CD4-positive, alpha-beta T cell treated with Interleukin-17A for 1 hour (primary cell): ENCODE measurements around the gene FRYL.
"Not testable (repeated sequence)": the region's sequence is repeated elsewhere in the genome, so short reads cannot be mapped to it uniquely, and the experiment has no call there.

Source experiments
- DNase-seq: peaks from one replicate; pipeline ENCODE4 v3.0.0-alpha.2; 2020

FRYL gene

DNA sequence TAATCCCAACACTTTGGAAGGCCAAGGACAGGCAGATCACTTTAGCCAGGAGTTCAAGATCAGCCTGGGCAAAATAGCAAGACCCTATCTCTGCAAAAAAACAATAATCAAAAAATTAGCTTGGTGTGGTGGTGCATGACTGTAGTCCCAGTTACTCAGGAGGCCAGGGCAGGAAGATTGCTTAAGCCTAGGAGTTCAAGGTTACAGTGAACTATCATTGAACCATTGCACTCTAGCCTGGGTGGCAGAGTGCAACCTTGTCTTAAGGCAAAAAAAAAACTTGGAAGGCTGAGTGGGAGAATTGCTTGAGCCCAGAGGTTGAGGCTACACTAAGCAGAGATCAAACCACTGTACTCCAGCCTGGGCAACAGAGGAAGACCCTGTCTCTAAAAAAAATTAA, 5.2 kb upstream of the FRYL start:
- DNase-seq: no peak

DNA sequence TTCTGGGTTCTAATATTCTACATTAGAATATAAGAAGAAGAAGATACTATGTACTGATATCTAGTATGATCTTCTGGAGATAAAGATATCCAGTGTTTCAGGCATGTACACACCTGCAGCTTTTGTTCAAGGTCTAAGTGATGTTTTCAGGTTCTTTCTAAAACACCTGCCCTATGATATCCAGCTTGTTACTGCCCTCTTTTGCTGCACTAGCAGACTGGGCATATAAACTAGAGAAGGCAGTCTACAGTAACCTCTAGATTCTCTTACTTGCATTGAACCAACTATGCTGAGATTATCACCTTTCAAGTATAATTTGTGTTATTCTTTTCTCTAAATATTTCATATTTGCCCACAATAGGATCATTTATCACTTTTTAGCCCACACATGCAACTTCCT, 1.9 kb upstream of the FRYL start:
- DNase-seq: peak; percentile 7

DNA sequence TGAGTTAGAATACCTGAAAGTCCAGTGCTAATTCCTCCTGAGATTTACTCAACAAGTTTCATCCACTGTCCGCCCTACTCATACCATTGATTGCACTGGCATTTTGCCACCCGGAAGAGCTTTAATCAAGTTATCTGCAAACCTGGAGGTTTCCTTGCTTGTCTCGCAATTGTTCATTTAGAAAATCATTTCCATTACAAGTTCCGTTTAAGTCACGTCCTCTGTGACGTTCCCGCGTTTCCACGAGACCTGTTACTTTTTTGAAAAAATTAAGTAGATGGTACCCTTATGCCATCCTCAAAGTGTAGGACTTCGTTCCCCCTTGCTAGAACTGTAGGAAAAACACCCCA, 761 bp upstream of the FRYL start:
- peak; percentile 55 for DNase-seq

DNA sequence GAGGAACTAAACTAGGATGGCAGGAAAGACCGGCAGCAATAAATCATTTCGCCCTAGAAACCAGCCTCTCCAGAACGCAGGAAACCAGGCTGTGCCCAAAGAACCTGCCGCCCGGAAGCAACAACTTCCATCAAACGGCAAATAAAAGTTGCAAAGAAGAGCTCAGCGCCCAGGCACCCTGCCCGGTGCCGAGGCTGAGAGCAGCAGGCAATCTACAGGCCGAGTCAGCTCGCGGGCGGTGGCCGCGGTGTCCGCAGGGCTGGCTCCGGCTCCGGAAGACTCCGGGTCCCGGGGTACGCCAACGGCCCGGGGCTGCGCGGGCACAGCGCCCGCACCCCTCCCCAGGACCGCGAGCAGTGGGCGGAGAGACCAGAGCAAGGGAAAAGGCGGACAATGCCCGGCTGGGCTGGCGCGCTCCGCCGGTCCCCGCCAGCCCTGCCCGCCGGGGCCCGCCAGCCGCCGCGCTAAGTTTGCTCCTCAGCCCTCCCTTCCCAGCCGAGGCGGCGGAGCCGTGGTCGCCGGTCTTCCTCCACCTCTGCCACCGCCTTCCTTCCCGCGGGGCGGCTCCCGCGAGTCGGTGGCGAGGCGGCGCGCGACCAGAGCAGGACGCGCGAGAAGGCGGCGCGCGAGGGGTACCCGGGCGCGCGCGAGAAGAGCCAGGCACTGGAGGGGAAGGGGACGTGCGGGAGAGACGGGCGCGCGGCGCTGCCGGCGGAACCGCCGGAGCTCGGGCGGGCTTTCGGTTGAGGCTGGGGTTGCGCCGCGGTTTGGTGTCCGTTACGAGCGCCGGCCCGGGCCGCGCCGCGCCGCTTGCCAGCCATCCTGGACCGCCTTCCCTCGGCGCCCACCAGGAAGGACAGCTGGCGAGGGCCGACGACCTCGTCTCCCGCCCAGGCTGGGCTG, 733 bp downstream of the FRYL start:
- peak; percentile 75 for DNase-seq

DNA sequence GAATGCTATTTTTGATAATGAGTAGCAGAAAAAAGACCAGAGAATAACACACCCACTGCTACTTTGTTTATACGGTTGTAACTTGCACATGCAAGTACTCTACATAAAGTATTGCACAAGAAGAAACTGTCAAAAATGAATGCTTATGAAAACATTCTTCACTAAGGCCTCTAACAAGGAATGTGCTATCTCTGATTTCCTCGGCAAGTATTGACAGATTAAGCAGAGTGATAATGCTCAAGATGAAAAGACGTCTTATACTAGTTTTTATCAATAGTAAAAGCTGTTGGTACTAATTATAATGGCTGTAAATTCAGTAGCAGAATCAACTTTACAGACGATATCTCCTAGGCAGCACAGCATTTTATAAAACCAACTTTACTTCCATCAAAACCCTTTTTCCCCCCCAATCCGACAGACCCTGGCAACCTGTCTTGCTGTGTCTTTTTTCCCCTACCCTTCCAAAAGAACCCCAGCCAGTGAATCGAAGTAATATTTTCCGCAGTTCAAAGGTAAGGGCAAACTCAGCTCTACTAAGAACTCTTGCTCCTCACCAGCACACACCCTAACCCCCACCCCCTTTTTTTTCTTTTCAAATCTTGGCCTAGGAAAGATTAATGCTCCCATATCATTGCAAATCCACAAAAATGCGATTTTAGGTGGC, 1.5 kb downstream of the FRYL start:
- DNase-seq: peak; percentile 7

DNA sequence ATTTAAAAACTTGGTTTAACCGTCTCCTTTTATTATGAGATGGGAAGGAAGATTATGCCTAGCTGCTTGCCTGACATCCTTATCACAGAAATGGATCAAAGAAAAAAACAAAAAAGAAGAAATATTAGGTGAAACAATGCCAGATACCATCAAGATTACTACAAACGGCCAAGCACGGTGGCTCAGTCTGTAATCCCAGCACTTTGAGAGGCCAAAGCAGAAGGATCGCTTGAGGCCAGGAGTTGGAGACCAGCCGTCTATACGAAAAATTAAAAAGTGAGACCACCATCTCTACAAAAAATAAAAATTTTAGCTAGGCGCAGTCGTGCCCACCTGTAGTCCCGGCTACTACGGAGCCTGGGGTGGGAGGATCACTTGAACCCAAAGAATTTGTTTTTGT, 2.3 kb downstream of the FRYL start:
- no peak for DNase-seq

DNA sequence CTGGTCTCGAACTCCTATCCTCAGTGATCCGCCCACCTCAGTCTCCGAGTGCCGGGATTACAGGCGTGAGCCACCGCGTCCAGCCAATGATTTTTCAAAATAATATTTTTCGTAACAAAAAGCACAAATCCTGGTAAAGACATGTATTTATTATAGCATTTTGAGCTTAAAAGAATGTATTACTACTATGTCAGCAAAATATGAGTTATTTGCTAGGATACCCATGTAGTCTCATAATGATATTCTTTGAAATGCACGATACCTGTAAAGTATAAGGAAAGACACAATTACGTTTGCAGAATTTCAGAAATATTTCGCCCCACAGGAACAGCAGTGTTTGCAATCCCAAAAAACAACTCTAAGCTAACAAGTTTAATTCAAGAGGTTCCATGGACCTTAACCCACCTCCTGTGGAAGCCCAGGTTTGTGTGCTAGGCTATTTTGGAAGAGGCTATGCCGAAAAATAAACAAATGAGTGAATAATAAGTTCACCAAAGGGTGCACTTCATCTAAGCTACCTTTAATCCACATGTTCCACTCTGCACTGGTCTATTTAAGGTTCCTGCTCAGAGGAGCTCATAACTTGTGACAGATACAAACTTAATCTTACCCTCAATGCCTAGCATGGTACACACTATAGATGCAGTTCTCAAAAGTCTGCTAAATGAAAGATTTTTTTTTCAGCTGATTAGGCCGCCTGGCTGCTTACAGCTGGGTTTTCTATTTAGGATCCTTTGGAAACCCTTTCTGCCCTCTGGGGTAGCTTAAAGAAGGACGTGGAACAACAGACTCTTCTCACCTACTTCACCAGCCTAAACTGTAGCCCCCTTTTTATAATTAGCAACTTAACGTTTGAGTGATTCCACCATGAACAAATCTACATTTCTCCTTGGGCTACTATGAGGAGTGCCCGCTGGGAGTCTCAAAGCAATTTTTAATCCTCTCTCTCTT, 5.0 kb downstream of the FRYL start:
- DNase-seq: no peak

DNA sequence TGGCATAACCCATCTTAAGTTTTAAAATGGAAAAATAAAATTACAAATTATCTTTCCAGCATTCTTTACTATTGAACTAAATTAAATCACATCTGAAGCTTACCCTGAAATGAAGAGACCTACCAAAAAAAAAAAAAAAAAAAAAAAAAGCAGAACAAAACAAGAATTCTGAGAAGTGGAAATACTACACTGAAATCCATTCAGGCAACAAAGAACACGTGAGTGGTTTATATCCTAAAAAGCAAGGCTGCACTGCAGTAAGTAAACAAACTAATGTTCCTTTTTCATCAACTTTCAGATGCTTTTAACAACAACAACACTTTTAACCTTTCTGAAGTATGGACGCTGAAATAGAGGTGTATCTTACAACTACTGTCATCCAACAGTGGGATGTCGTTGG, 7.5 kb downstream of the FRYL start:
- DNase-seq: no peak

DNA sequence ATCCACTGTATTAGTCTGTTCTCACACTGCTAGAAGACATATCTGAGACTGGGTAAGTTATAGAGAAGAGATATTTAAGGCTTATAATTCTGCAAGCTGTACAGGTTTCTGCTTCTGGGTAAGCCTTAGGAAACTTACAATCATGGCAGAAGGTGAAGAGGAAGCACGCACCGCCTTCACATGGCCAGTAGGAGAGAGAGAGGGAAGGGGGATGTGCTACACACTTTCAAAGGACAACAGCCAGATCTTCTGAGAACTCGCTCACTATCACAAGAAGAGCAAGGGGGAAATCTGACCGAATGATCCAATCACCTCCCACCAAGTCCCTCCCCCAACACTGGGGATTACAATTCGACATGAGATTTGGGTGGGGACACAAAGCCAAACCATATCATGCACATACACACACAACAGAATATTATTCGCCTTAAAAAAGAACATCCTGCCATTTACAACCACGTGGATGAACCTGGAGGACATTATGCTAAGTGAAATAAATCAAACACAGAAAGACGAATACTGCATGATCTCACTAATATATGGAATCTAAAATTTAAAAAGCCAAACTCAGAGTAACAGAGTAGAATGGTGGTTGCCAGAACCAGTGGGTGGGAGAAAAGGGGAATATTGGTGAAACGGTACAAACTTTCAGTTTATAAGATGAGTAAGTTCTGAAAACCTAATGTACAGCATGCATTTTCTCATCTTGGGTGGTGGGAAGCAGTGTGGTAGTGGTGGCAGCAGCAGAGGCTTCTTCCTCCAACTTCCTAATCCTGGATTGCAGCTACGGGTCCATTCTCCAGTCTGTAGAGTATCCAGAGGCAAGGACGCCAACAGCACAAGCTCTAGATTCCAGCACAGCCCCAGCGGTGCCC, 12.8 kb downstream of the FRYL start:
- DNase-seq: no peak

DNA sequence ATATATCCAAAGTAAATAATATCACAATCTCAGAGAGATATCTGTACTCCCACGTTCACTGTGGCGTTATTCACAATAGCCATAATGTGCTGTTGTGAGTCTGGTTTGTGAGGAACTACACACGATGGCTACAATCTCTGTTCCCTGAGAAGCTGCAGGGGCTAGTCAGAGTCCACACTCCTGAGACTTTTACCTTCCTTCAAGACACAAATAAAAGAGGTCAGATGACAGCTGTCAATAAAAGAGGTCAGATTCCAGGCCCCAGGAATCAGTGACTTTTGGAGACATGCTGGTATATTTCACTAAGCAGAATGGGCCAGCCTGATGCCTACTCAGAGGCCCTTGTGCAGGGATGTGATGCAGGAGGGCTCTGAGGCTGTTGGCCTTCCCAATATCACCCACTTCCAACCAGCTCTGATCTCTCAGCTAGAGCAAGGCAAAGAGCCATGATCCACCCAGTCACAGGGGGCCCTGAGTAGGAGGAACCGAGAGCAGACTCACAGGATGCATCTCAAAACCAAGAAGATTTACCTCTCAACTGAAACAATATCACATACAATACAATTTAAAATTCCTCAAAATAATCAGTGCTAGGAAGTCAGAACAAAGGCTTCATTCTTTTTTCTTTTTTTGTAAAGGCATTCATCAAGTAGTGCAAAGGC, 13.8 kb downstream of the FRYL start:
- DNase-seq: no peak

DNA sequence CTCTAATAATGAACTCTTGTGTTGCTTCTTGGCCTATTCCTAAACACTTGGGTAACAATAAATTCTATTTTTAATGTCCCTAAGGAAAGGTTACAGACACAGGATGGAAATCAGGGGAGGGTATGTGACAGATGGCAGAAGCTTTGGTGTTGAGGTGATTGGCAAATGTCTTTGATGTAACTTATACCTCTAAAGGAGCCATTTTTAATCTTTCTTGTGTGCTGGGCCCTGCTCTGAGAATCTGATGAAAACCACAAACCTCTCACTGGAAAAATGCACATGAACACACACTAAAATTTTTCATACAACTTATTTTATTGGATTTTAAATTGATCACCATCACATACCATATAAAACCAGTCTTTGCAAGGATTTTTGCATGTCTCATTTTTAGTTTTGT, 17.7 kb downstream of the FRYL start:
- DNase-seq: no peak

DNA sequence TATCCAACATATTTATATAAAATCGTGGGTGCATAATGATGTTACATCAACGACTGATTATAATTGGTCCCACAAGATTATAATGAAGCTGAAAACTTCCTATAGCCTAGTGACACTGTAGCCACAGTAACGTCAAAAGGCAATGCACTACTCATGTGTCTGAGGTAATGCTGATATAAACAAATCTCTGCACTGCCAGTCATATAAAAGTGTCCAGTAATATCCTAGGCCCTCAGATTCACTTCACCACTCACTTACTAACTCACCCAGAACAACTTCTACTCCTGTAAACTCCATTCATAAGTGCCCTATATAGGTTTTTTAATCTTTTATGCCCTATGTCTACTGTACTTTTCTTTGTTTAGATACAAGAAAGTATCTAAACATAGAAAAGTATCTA, 18.8 kb downstream of the FRYL start:
- DNase-seq: no peak

DNA sequence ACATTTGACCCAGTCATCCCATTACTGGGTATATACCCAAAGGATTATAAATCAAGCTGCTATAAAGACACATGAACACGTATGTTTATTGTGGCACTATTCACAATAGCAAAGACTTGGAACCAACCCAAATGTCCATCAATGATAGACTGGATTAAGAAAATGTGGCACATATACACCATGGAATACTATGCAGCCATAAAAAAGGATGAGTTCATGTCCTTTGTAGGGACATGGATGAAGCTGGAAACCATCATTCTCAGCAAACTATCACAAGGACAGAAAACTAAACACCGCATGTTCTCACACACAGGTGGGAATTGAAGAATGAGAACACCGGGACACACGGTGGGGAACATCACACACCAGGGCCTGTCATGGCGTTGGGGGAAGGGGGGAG, 21.4 kb downstream of the FRYL start:
- DNase-seq: not testable (repeated sequence)

DNA sequence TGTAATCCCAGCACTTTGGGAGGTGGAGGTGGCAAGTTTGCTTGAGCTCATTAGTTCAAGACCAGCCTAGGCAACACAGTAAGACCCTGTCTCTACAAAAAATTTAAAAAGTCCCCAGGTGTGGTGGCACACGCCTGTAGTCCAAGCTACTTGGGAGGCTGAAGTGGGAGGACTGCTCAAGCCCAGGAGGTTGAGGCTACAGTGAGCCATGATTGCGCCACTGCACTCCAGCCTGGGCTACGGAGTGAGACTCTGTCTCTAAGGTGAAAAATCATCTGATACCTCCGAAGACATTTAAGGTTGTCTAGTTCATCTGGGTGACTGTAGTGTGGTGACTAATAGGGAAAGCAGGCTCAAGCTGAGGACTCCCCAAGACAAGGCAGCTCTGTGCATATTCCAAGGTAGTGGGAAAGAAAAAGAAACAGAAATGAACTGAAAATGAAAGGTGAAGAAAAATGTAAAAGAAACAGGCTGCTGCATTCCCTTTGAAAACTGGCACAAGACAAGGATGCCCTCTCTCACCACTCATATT, 23.3 kb downstream of the FRYL start:
- DNase-seq: no peak

DNA sequence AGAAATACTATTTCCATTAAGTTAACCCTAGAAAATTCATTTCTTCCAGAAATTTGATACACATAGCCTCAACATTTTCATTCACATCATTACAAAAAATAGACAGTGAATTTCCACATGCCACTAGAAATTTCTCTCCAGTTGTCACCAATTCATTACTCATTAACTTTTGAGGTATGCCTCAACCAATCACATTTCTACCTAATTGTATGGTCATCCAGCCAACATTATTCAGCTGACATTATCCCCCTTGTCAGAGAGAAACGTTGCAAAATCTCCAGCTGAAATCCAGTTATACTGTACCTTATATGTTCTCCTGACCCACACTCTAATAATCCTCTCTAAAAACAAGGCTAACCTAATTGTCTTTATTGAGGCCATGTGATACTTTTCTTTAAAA, 24.8 kb downstream of the FRYL start:
- no peak for DNase-seq

DNA sequence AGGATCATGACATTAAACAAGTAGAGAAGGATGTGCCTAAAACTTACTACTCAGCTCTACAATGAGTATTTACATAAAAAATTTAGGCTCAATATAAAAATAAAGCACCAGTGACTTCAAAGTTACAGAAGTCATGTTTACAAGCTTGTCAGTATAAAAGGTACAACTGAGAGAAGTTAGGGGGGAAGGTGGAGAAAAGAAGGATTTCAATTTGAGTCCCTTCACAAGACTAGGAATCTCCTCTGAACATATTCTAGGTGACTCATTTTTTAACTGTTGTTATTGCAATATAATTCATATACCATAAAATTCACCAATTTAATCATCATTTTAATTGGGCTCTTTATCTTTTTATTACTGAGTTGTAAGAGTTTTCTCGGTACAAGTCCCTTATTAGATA, 26.9 kb downstream of the FRYL start:
- DNase-seq: no peak

DNA sequence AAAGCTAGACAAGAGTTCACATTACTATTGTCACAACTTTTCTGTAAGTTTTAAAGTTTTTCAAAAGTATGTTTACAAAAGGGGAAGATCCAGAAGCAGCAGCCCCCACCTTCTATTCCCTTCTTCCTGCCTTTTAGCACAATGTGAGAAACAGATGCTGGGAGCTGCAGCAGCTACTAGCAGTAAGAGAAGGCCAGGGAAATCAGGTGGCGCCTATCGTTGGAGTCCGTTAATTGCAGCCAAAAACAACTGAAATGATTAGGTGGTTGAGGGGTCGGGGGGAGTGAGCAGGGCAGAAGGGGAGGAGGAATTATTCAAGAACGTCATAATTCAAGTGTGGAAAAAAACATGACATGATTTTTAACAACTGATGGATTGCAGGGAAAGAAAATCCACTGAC, 27.4 kb downstream of the FRYL start:
- no peak for DNase-seq

DNA sequence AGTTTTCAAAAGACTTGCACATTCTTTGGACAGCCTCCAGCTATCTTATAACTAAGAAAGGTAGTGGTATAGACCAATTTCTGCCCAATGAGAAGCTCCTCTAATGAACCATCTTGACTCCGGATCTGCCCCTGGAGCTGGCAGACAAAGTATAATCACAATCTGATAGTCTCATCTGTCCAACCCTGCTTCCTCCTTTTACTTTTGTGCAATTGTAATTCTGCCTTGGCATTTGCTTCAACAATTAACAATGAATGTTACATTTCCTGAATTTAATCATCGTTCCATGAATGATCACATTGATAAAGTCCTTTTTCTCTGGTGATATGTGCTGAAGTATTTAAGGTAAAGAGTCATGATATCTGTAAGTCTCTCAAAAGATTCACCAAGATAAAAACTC, 27.8 kb downstream of the FRYL start:
- DNase-seq: no peak

DNA sequence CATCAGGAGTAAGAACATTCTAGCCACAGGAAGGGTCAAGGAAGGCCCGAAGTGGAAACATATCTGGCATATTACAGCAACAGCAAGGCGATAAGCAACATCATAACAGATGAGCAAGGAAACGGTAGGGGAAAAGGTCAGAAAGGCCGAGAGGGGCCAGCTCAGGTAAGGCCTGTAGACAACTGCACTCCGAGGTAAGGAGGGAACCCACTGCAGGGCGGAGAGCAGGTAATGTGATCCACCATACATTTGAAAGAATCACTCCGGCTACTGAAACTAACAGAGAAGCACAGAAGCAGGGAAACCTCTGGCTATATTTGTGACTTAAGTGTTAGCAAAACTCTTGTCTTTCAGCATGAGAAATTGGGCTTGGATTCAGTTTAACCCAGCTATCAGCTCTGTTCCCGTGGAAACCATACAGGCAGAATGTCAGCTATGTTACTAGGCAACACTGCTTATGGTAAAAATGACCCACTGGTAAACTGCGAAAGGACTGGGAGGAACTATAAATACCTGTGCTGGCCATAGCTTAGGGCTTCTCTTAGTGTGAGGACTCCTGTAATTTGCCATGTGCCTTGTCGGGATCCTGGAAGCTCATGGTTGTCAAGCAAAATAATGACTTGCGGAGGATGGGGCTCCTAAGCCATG, 31.0 kb downstream of the FRYL start:
- DNase-seq: no peak

DNA sequence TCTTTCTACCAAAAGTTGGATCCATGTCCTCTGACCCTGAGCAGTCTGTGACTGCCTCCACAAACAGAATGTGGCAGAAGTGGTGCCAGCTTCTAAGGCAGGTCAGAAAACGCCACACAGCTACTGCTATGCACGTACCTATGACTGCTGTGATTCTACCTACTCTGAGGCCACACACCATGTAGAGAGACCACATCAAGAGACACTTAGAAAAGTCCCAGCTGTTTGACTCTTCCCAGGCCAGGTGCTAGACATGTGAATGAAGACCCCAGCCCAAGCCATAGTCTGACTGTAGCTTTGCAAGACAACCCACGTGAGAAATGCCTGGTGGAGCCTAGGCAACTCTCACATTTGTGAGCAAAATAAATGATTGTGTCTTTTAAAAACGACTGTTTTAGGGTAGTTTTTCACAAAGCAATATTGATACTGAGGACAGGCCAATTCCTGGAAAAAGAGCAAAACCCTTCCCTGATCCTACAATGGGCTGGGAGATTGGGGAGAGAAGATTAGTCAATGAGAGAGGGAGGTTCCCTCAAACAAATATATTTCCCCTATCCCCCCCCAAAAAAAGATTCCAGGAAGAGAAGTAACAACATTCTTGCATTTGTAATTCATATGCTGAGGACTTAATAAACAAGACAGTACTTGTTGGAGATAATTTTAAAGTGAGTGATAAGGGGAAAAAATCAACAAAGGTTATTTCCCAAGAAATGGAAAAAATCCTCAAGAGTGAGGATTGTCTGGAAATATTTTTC, 33.3 kb downstream of the FRYL start:
- peak; percentile 13 for DNase-seq
